Activated CD8-positive, alpha-beta T cell treated with anti-CD3 and anti-CD28 coated beads, Interleukin-2, amount 10 ng/mL, durations not matched to agents 7 days and 5 days (primary cell): Measurements from ENCODE around the gene UFM1. TPM values are rescaled to one million over a fixed set of nuclear protein-coding genes. Genes with fewer than 3 reads are reported as not detected.

ENCODE experiments used
- ATAC-seq: fragments of 150-1000 bp; cut with Tn5 transposase; one replicate; pipeline ENCODE4 v1.10.0; 2021; ENCODE audit warnings: moderate library complexity
- CTCF ChIA-PET: fragments of 350-600 bp; sonication (Branson Sonifier 250); formaldehyde crosslinking; loops from one replicate; lab custom pipeline; 2021; ENCODE audit warnings: antibody characterized with exemption; lab: Charles Lee
- POLR2A ChIA-PET: fragments of 350-600 bp; sonication (Branson Sonifier 250); formaldehyde crosslinking; loops from one replicate; lab custom pipeline; 2021; ENCODE audit warnings: antibody characterized with exemption; lab: Charles Lee
- DNase-seq: peaks from one replicate; pipeline ENCODE4 v3.0.0-alpha.2; 2020
- H3K27ac Mint-ChIP-seq: one replicate; pipeline ENCODE4 v1.8.0; 2021; ENCODE audit warnings: mild to moderate bottlenecking, mixed read lengths
- H3K27me3 Mint-ChIP-seq: one replicate; pipeline ENCODE4 v1.8.0; 2021; ENCODE audit warnings: low read depth, mixed read lengths
- H3K36me3 Mint-ChIP-seq: one replicate; pipeline ENCODE4 v1.8.0; 2021; ENCODE audit warnings: low read depth, mixed read lengths
- H3K4me1 Mint-ChIP-seq: one replicate; pipeline ENCODE4 v1.8.0; 2021; ENCODE audit warnings: low read depth, mixed read lengths
- H3K4me3 Mint-ChIP-seq: one replicate; pipeline ENCODE4 v1.8.0; 2021; ENCODE audit warnings: mild to moderate bottlenecking, mixed read lengths
- H3K9me3 Mint-ChIP-seq: one replicate; pipeline ENCODE4 v1.8.0; 2022; ENCODE audit warnings: mixed read lengths; ENCODE audit not compliant: insufficient read depth
- total RNA-seq, 2 experiments: library from RNA; stranded (reverse); gene quantifications; one replicate each; pipeline ENCODE4 v1.2.3, GENCODE V29; 2021

Gene UFM1
- total RNA-seq, 2 experiments from 2014 or later = 31.6 to 35.7 TPM

DNA sequence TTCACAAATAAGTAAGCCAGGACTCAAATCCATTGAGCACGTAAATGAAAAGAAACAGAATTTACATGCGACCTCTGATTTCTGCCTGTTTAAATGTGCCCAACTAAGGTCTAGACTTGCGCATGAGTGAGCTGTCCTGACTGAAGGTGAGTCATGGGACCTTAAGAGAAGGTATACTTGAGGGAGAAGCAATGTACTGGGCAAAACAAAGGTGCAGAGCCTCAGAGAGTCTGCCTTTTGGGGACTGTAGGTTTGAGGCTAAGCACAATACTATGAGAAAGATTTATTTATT is 45.8 kb downstream of the UFM1 start:
- ATAC-seq (no peak), DNase-seq (no peak)
- POLR2A ChIA-PET = no interaction called here
- Mint-ChIP-seq H3K9me3 (peaks cover 5% of the 10 kb centered on the region), H3K27ac (no peak overlapping the region), H3K36me3 (no peaks in the 10 kb centered on the region), H3K27me3 (no peaks in the 10 kb centered on the region), H3K4me3 (no peak overlapping the region), H3K4me1 (peaks cover 3% of the 10 kb centered on the region)
- CTCF ChIA-PET = no interaction called here

- Mint-ChIP-seq H3K9me3 (no peaks in the 10 kb centered on the region), H3K36me3 (no peaks in the 10 kb centered on the region), H3K27me3 (peaks cover 2% of the 10 kb centered on the region), H3K4me1 (peaks cover 3% of the 10 kb centered on the region), H3K27ac (no peak overlapping the region), H3K4me3 (no peak overlapping the region)
- ChIA-PET POLR2A (no interaction called here), CTCF (no interaction called here)
- DNase-seq = no peak
- no peak for ATAC-seq
Observed at GRCh38 chr13:38398711-38399493, 49.3 kb downstream of the UFM1 start.

- H3K9me3 Mint-ChIP-seq = no peaks in the 10 kb centered on the region
- DNase-seq (no peak), ATAC-seq (no peak)
- H3K4me1 Mint-ChIP-seq = peaks cover 3% of the 10 kb centered on the region
- POLR2A ChIA-PET = no interaction called here
- no peaks in the 10 kb centered on the region for H3K36me3 Mint-ChIP-seq
- no peak overlapping the region for H3K4me3 Mint-ChIP-seq
- H3K27me3 Mint-ChIP-seq = peaks cover 5% of the 10 kb centered on the region
- CTCF ChIA-PET = no interaction called here
- H3K27ac Mint-ChIP-seq = no peak overlapping the region
Observed at GRCh38 chr13:38399535-38399934, 49.9 kb downstream of the UFM1 start.

GRCh38 chr13:38401276-38401675 is 51.6 kb downstream of the UFM1 start:
- ChIA-PET POLR2A (no interaction called here), CTCF (no interaction called here)
- no peak overlapping the region for H3K27ac Mint-ChIP-seq
- no peaks in the 10 kb centered on the region for H3K36me3 Mint-ChIP-seq
- no peak overlapping the region for H3K4me3 Mint-ChIP-seq
- H3K9me3 Mint-ChIP-seq = no peaks in the 10 kb centered on the region
- ATAC-seq (no peak), DNase-seq (no peak)
- H3K27me3 Mint-ChIP-seq = peaks cover 5% of the 10 kb centered on the region
- peaks cover 3% of the 10 kb centered on the region for H3K4me1 Mint-ChIP-seq

DNA sequence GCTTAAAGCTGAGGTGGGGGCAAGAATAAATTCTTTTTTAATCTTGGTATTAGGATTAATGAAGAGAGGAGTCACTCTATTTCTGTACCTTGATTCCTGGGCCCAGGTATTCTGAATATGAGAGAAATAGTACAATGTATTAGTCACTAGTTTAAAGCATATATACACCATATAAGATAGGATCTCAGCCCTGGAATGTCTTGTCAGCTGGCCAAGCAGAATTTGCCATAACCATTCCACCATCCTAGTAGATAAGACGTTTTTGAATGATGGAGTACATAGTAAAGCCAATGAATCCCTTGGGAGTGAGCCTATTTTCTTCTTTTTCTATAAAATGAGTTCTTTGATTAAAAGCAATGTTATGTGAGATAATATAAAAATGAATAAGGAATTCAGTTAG is 55.6 kb downstream of the UFM1 start:
- Mint-ChIP-seq H3K27ac (no peak overlapping the region), H3K4me1 (no peaks in the 10 kb centered on the region), H3K4me3 (no peak overlapping the region), H3K36me3 (no peaks in the 10 kb centered on the region), H3K9me3 (no peaks in the 10 kb centered on the region), H3K27me3 (peaks cover 5% of the 10 kb centered on the region)
- POLR2A ChIA-PET = no interaction called here
- CTCF ChIA-PET = no interaction called here
- ATAC-seq (no peak), DNase-seq (no peak)

DNA sequence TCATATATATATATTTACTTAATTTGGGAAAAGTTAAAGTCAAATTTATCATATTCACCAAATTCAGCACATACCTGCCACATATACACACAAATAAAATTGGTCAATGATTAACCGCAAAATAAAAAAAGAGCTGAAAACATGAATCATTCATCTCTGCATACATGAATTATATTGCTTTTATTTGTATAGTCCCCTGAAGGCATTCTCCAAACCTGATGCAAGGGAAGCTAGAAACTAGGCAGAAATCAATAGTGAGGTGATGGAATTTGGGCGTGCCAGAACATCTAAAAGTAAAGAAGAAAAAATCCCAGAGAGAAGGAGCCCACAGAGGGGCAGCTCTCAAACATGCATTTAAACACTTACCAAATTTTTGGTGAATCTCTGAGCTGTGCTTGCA is 60.1 kb downstream of the UFM1 start:
- Mint-ChIP-seq H3K36me3 (no peaks in the 10 kb centered on the region), H3K4me1 (no peaks in the 10 kb centered on the region), H3K4me3 (no peak overlapping the region), H3K27me3 (no peaks in the 10 kb centered on the region), H3K9me3 (no peaks in the 10 kb centered on the region), H3K27ac (no peak overlapping the region)
- CTCF ChIA-PET = no interaction called here
- no peak for DNase-seq
- POLR2A ChIA-PET = no interaction called here
- ATAC-seq = no peak

- ChIA-PET POLR2A (no interaction called here), CTCF (no interaction called here)
- Mint-ChIP-seq H3K27me3 (no peaks in the 10 kb centered on the region), H3K36me3 (no peaks in the 10 kb centered on the region), H3K9me3 (no peaks in the 10 kb centered on the region), H3K27ac (no peak overlapping the region), H3K4me1 (peaks cover 6% of the 10 kb centered on the region), H3K4me3 (no peak overlapping the region)
- no peak for ATAC-seq
- no peak for DNase-seq
Observed at GRCh38 chr13:38412266-38412665, 62.6 kb downstream of the UFM1 start.
